Osteoblast (primary cell): Measurements from ENCODE around the gene CRYGA. TPM values are rescaled to one million over a fixed set of nuclear protein-coding genes. Genes with fewer than 3 reads are reported as not detected.

Source experiments
- DNase-seq: peaks from one replicate; pipeline ENCODE4 v3.0.0; 2011; ENCODE audit warnings: low spot score, mixed read lengths; ENCODE audit not compliant: insufficient read length; ENCODE audit errors: missing footprints
- H2AFZ ChIP-seq: 2 replicates; pipeline ENCODE4 v1.6.0; 2011; ENCODE audit warnings: mild to moderate bottlenecking, low read length
- H3K27ac ChIP-seq: 2 replicates; pipeline ENCODE4 v1.5.1; 2011; ENCODE audit warnings: mild to moderate bottlenecking, low read depth, low read length, moderate library complexity
- H3K27me3 ChIP-seq: 2 replicates; pipeline ENCODE4 v1.6.0; 2012; ENCODE audit warnings: mild to moderate bottlenecking, control low read depth, inconsistent platforms, low read length, moderate library complexity; ENCODE audit not compliant: insufficient read depth
- H3K36me3 ChIP-seq: 2 replicates; pipeline ENCODE4 v1.5.1; 2011; ENCODE audit warnings: mild to moderate bottlenecking, low read length, control low read depth, moderate library complexity; ENCODE audit not compliant: insufficient read depth
- H3K4me1 ChIP-seq: 2 replicates; pipeline ENCODE4 v1.5.1; 2011; ENCODE audit warnings: mild to moderate bottlenecking, low read length, control low read depth, moderate library complexity; ENCODE audit not compliant: insufficient read depth
- H3K4me2 ChIP-seq: 2 replicates; pipeline ENCODE4 v1.6.0; 2011; ENCODE audit warnings: mild to moderate bottlenecking, low read length; ENCODE audit not compliant: insufficient read depth
- H3K4me3 ChIP-seq: fragments of 200-600 bp; sonication (generic); 3 replicates; pipeline ENCODE4 v1.5.1; 2012; ENCODE audit warnings: mild to moderate bottlenecking, low read length, inconsistent platforms; ENCODE audit not compliant: insufficient read depth
- H3K79me2 ChIP-seq: 2 replicates; pipeline ENCODE4 v1.6.0; 2012; ENCODE audit warnings: mild to moderate bottlenecking, low read length, control low read depth, inconsistent platforms; ENCODE audit not compliant: insufficient read depth
- H3K9me3 ChIP-seq: 2 replicates; pipeline ENCODE4 v1.5.1; 2011; ENCODE audit warnings: low read depth, low read length, control low read depth
- H4K20me1 ChIP-seq: 2 replicates; pipeline ENCODE4 v1.6.0; 2012; ENCODE audit warnings: mild to moderate bottlenecking, low read length, control low read depth; ENCODE audit not compliant: insufficient read depth
- CTCF ChIP-seq: IDR thresholded peaks from 2 replicates; pipeline ENCODE4 v1.5.1; 2011; ENCODE audit warnings: mild to moderate bottlenecking, low read depth, low read length, moderate library complexity; ENCODE audit errors: extremely low read depth
- total RNA-seq: library from RNA; depleted of rRNA; stranded (reverse); fragments of >200 nt; gene quantifications from 2 replicates; pipeline ENCODE4 v1.2.3, GENCODE V29; 2012

The CRYGA gene
- total RNA-seq, 1 donor, result not detected

- Histone ChIP-seq H4K20me1 (no peaks in the 10 kb centered on the region), H3K4me2 (no peak overlapping the region), H3K79me2 (no peaks in the 10 kb centered on the region), H3K9me3 (no peaks in the 10 kb centered on the region), H3K4me3 (no peak overlapping the region), H3K36me3 (no peaks in the 10 kb centered on the region), H3K27ac (no peak overlapping the region), H3K27me3 (no peaks in the 10 kb centered on the region), H2AFZ (no peak overlapping the region), H3K4me1 (no peaks in the 10 kb centered on the region)
- TF ChIP-seq CTCF, result no peak
- DNase-seq, result no peak
Measured at GRCh38 chr2:208136716-208137094, 26.7 kb downstream of the CRYGA start.

- H3K4me3 ChIP-seq, result no peak overlapping the region
- H3K36me3 ChIP-seq, result no peaks in the 10 kb centered on the region
- no peak for DNase-seq
- H3K4me2 ChIP-seq, result no peak overlapping the region
- H3K79me2 ChIP-seq, result no peaks in the 10 kb centered on the region
- H3K9me3 ChIP-seq, result no peaks in the 10 kb centered on the region
- no peaks in the 10 kb centered on the region for H3K27me3 ChIP-seq
- H3K4me1 ChIP-seq, result no peaks in the 10 kb centered on the region
- no peak for TF ChIP-seq CTCF
- H3K27ac ChIP-seq, result no peak overlapping the region
- H2AFZ ChIP-seq, result no peak overlapping the region
- H4K20me1 ChIP-seq, result no peaks in the 10 kb centered on the region
Measured at GRCh38 chr2:208135794-208136715, 27.3 kb downstream of the CRYGA start.

- no peak for DNase-seq
- TF ChIP-seq CTCF, result no peak
Measured at GRCh38 chr2:208134928-208135586, 28.3 kb downstream of the CRYGA start.

GRCh38 chr2:208130712-208131110, 32.7 kb downstream of the CRYGA start:
- H3K9me3 ChIP-seq, result no peaks in the 10 kb centered on the region
- no peaks in the 10 kb centered on the region for H3K36me3 ChIP-seq
- no peaks in the 10 kb centered on the region for H4K20me1 ChIP-seq
- no peak overlapping the region for H3K4me2 ChIP-seq
- no peaks in the 10 kb centered on the region for H3K4me1 ChIP-seq
- H2AFZ ChIP-seq, result no peak overlapping the region
- H3K4me3 ChIP-seq, result no peak overlapping the region
- TF ChIP-seq CTCF, result no peak
- H3K79me2 ChIP-seq, result no peaks in the 10 kb centered on the region
- no peak for DNase-seq
- no peaks in the 10 kb centered on the region for H3K27me3 ChIP-seq
- H3K27ac ChIP-seq, result no peak overlapping the region

More at GRCh38 chr2:208134928-208135586, 28.3 kb downstream of the CRYGA start:
- H3K9me3 ChIP-seq, result no peaks in the 10 kb centered on the region
- H3K27ac ChIP-seq, result no peak overlapping the region
- no peaks in the 10 kb centered on the region for H3K4me1 ChIP-seq
- H3K79me2 ChIP-seq, result no peaks in the 10 kb centered on the region
- H3K27me3 ChIP-seq, result no peaks in the 10 kb centered on the region
- H3K36me3 ChIP-seq, result no peaks in the 10 kb centered on the region
- no peaks in the 10 kb centered on the region for H4K20me1 ChIP-seq
- H2AFZ ChIP-seq, result no peak overlapping the region
- H3K4me2 ChIP-seq, result no peak overlapping the region
- H3K4me3 ChIP-seq, result no peak overlapping the region
